K562 (cell line): ENCODE results near the gene BLOC1S3. TPM values are rescaled to one million over a fixed set of nuclear protein-coding genes. Genes with fewer than 3 reads are reported as not detected.

Source experiments
- CCNT2 ChIP-seq: IDR thresholded peaks from 2 replicates; pipeline ENCODE4 v1.6.1; 2011; ENCODE audit warnings: borderline replicate concordance, low read depth, mild to moderate bottlenecking, moderate library complexity, mixed read lengths, low read length; ENCODE audit not compliant: insufficient read length; ENCODE audit errors: extremely low read depth
- NBN ChIP-seq: fragments of 450-650 bp; IDR thresholded peaks from 2 replicates; pipeline ENCODE4 v1.6.1; 2016; ENCODE audit warnings: low read depth, mild to moderate bottlenecking
- NFATC3 ChIP-seq: fragments of 450-650 bp; IDR thresholded peaks from 2 replicates; pipeline ENCODE4 v1.6.1; 2017; ENCODE audit warnings: mild to moderate bottlenecking
- NFE2 ChIP-seq: IDR thresholded peaks from 2 replicates; pipeline ENCODE4 v1.6.1; 2014; ENCODE audit warnings: antibody characterized with exemption, low read depth
- PHB2 ChIP-seq: fragments of 450-650 bp; IDR thresholded peaks from 2 replicates; pipeline ENCODE4 v1.6.1; 2017; ENCODE audit warnings: low read depth
- POLR3G ChIP-seq: IDR thresholded peaks from 2 replicates; pipeline ENCODE4 v1.6.1; 2011; ENCODE audit not compliant: insufficient read length, insufficient replicate concordance; ENCODE audit errors: extremely low read depth
- RBM17 ChIP-seq: fragments of 200-400 bp; formaldehyde crosslinking; IDR thresholded peaks from 2 replicates; pipeline ENCODE4 v1.6.1; 2017; ENCODE audit warnings: low read depth, mild to moderate bottlenecking, low read length, borderline replicate concordance
- SETDB1 ChIP-seq: IDR thresholded peaks from one replicate; pipeline ENCODE4 v1.6.1; 2012; ENCODE audit warnings: low read length, control low read depth, inconsistent platforms
- SIX5 ChIP-seq, 2 experiments: IDR thresholded peaks; 2 replicates each; pipeline ENCODE4 v1.6.1; 2011; ENCODE audit warnings: low read length in 2 of 2, borderline replicate concordance in 1 of 2, low read depth in 1 of 2, mild to moderate bottlenecking in 1 of 2, moderate library complexity in 1 of 2; ENCODE audit not compliant: insufficient read depth in 1 of 2
- TOE1 ChIP-seq, 2 experiments: fragments of 450-650 bp in 1 of 2; sonication (generic) in 1 of 2; formaldehyde crosslinking in 1 of 2; IDR thresholded peaks; 2 replicates each; pipeline versions ENCODE4 v1.7.1 to v1.8.0; 2016 to 2022; ENCODE audit warnings: borderline replicate concordance in 2 of 2, mild to moderate bottlenecking in 2 of 2, antibody characterized with exemption in 1 of 2, inconsistent platforms in 1 of 2, low read depth in 1 of 2, missing genetic modification reagents in 1 of 2, moderate library complexity in 1 of 2
- XRCC3 ChIP-seq: fragments of 450-650 bp; IDR thresholded peaks from 2 replicates; pipeline ENCODE4 v1.6.1; 2017; ENCODE audit warnings: mild to moderate bottlenecking, moderate library complexity
- ZNF143 ChIP-seq: sonication (generic); formaldehyde crosslinking; IDR thresholded peaks from 2 replicates; pipeline ENCODE4 v1.9.0; 2022; ENCODE audit warnings: mild to moderate bottlenecking, missing genetic modification reagents
- ZNF324 ChIP-seq: fragments of 250-450 bp; sonication (Bioruptor Pico); IDR thresholded peaks from 2 replicates; pipeline ENCODE4 v1.4.0; 2020; ENCODE audit warnings: mild to moderate bottlenecking
- ZNF384 ChIP-seq: IDR thresholded peaks from 2 replicates; pipeline ENCODE4 v1.6.1; 2012; ENCODE audit warnings: low read depth, low read length, improper control_type of control experiment
- ZNF586 ChIP-seq: fragments of 450-650 bp; formaldehyde crosslinking; conservative IDR thresholded peaks from 2 replicates; pipeline ENCODE4 v1.4.0; 2020; ENCODE audit warnings: mild to moderate bottlenecking, moderate library complexity
- ZNF717 ChIP-seq: fragments of 250-450 bp; sonication (Bioruptor Pico); IDR thresholded peaks from 2 replicates; pipeline ENCODE4 v1.5.0; 2021
- ZNF785 ChIP-seq: fragments of 250-450 bp; sonication (Bioruptor Pico); IDR thresholded peaks from 2 replicates; pipeline ENCODE4 v1.4.0; 2020; ENCODE audit warnings: mild to moderate bottlenecking
- polyA plus RNA-seq, 8 experiments: library from polyadenylated mRNA; depleted of rRNA in 4 of 8; stranded (reverse) in 5 of 8; unstranded in 3 of 8; fragments of >200 nt; fragmentation: Nextera tagmentation in 2 of 8; fragmentation: Illumina TruSeq in 1 of 8; extraction: Ambion mirVana in 2 of 8; extraction: Trizol in 1 of 8; gene quantifications; 2 replicates each; pipeline versions ENCODE4 v1.2.1 to v1.2.3, GENCODE V29; 2011 to 2014; ENCODE audit warnings: inconsistent platforms in 1 of 8, missing spikeins in 1 of 8
- total RNA-seq, 7 experiments: library from RNA; depleted of rRNA in 6 of 7; stranded (reverse); fragments of >200 nt in 6 of 7; fragmentation: Illumina TruSeq in 2 of 7; extraction: Trizol in 2 of 7; gene quantifications; 2 replicates each; pipeline versions ENCODE4 v1.2.1 to v1.2.3, GENCODE V29; 2011 to 2021; ENCODE audit warnings: low replicate concordance in 1 of 7
- TF ChIP-seq, protein P1 (sequence below): fragments of 250-450 bp; sonication (Bioruptor Pico); IDR thresholded peaks from 2 replicates; pipeline ENCODE4 v1.8.0; 2021; ENCODE audit warnings: moderate library complexity, mild to moderate bottlenecking, inconsistent platforms
- TF ChIP-seq, protein P2 (sequence below): fragments of 450-650 bp; IDR thresholded peaks from one replicate; pipeline ENCODE4 v1.6.1; 2018; ENCODE audit warnings: mild to moderate bottlenecking, moderate library complexity; ENCODE audit not compliant: partially characterized antibody
- TF ChIP-seq, protein P3 (sequence below): fragments of 250-450 bp; sonication (Bioruptor Pico); IDR thresholded peaks from 2 replicates; pipeline ENCODE4 v1.5.0; 2020; ENCODE audit warnings: mild to moderate bottlenecking
- TF ChIP-seq, protein P4 (sequence below): fragments of 450-650 bp; IDR thresholded peaks from 2 replicates; pipeline ENCODE4 v1.6.1; 2017; ENCODE audit warnings: antibody characterized with exemption

BLOC1S3 gene
- total and polyA plus RNA-seq, 9 of the 15 experiments (the other 6 are each of a cell fraction or from before 2014, with no cell fraction given), result 3.9 to 20.2 (median 10.4) TPM

DNA sequence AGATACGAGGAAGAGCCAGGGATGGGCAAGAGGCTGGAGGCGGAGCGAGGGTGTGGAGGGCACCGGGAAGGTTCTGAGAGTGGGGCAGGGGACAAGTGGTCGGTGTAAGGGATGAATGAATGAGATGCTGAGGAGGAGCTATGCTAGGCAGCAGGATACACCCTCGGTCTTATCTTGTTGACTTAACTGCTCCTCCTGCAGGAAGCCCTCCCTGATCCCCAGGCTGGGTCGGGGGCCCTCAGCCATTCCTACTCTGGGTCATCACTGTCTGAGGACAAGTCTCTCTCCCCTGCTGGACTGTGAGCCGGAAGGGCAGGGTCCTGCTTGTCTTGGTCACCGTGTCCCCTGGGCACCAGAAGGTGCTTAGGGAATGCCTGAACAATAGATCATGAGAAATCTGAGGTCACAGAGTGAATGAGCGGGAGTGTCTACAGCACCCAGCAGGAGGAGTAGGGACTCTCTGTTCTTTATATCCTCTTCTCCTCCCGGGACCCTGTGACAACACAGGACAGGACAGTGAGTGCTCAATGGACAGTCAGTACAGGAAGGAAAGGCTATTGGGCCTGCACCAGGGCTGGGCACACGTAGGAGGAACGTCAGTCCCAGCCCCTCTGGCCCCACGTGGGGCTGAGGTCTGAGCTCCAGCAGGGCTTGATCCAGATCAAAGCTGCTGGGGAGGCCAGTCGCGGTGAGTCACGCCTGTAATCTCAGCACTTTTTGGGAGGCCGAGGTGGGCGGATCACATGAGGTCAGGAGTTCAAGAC is 24.3 kb upstream of the BLOC1S3 start (continued):
- TF ChIP-seq, protein P1, sequence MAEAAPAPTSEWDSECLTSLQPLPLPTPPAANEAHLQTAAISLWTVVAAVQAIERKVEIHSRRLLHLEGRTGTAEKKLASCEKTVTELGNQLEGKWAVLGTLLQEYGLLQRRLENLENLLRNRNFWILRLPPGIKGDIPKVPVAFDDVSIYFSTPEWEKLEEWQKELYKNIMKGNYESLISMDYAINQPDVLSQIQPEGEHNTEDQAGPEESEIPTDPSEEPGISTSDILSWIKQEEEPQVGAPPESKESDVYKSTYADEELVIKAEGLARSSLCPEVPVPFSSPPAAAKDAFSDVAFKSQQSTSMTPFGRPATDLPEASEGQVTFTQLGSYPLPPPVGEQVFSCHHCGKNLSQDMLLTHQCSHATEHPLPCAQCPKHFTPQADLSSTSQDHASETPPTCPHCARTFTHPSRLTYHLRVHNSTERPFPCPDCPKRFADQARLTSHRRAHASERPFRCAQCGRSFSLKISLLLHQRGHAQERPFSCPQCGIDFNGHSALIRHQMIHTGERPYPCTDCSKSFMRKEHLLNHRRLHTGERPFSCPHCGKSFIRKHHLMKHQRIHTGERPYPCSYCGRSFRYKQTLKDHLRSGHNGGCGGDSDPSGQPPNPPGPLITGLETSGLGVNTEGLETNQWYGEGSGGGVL (CRISPR knock-in tag), result no peak
- TF ChIP-seq POLR3G (no peak), ZNF785 (no peak), CCNT2 (no peak), NBN (peak; percentile 45; the same call in 1 of the 2 replicates), XRCC3 (no peak), ZNF717 (CRISPR knock-in tag) (no peak), RBM17 (no peak), TOE1 (IDR thresholded peaks at IDR 0.05; ENCODE audit: borderline replicate concordance) (peak; percentile 9; the same call in 1 of the 2 replicates), TOE1 (CRISPR knock-in tag; IDR thresholded peaks at IDR 0.05; ENCODE audit: borderline replicate concordance, low read depth) (no peak), ZNF384 (0 out of 2 replicates have a peak, but pooled peaks have one; percentile 2), ZNF324 (no peak), PHB2 (0 out of 2 replicates have a peak, but pooled peaks have one; percentile 31), SIX5 (IDR thresholded peaks at IDR 0.05; ENCODE audit: borderline replicate concordance in 1 of 2, insufficient read depth in 1 of 2, low read depth in 1 of 2, low read length in 2 of 2) (no peak), SETDB1 (no peak), ZNF143 (no peak), ZNF586 (CRISPR knock-in tag) (no peak), NFATC3 (no peak), NFE2 (peak; percentile 56; the same call in 1 of the 2 replicates)
- TF ChIP-seq, protein P2, sequence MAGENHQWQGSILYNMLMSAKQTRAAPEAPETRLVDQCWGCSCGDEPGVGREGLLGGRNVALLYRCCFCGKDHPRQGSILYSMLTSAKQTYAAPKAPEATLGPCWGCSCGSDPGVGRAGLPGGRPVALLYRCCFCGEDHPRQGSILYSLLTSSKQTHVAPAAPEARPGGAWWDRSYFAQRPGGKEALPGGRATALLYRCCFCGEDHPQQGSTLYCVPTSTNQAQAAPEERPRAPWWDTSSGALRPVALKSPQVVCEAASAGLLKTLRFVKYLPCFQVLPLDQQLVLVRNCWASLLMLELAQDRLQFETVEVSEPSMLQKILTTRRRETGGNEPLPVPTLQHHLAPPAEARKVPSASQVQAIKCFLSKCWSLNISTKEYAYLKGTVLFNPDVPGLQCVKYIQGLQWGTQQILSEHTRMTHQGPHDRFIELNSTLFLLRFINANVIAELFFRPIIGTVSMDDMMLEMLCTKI, result no peak
- TF ChIP-seq, protein P3, sequence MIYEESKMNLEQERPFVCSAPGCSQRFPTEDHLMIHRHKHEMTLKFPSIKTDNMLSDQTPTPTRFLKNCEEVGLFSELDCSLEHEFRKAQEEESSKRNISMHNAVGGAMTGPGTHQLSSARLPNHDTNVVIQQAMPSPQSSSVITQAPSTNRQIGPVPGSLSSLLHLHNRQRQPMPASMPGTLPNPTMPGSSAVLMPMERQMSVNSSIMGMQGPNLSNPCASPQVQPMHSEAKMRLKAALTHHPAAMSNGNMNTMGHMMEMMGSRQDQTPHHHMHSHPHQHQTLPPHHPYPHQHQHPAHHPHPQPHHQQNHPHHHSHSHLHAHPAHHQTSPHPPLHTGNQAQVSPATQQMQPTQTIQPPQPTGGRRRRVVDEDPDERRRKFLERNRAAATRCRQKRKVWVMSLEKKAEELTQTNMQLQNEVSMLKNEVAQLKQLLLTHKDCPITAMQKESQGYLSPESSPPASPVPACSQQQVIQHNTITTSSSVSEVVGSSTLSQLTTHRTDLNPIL (CRISPR knock-in tag), result no peak
- TF ChIP-seq, protein P4, sequence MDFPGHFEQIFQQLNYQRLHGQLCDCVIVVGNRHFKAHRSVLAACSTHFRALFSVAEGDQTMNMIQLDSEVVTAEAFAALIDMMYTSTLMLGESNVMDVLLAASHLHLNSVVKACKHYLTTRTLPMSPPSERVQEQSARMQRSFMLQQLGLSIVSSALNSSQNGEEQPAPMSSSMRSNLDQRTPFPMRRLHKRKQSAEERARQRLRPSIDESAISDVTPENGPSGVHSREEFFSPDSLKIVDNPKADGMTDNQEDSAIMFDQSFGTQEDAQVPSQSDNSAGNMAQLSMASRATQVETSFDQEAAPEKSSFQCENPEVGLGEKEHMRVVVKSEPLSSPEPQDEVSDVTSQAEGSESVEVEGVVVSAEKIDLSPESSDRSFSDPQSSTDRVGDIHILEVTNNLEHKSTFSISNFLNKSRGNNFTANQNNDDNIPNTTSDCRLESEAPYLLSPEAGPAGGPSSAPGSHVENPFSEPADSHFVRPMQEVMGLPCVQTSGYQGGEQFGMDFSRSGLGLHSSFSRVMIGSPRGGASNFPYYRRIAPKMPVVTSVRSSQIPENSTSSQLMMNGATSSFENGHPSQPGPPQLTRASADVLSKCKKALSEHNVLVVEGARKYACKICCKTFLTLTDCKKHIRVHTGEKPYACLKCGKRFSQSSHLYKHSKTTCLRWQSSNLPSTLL, result no peak
